HL-60 (cell line): ENCODE results near the gene BOK.

Experiments used
- GABPA ChIP-seq: IDR thresholded peaks from 2 replicates; pipeline ENCODE4 v1.6.1; 2012; ENCODE audit warnings: low read depth
- POLR2AphosphoS5 ChIP-seq: IDR thresholded peaks from 2 replicates; pipeline ENCODE4 v1.6.1; 2012; ENCODE audit warnings: low read depth
- TF ChIP-seq, protein P1 (sequence below): IDR thresholded peaks from one replicate; pipeline ENCODE4 v1.5.1; 2011; ENCODE audit warnings: low read length, control low read depth, inconsistent platforms; ENCODE audit not compliant: insufficient read depth
- TF ChIP-seq, protein P2 (sequence below): IDR thresholded peaks from 2 replicates; pipeline ENCODE4 v1.6.1; 2012; ENCODE audit warnings: low read depth; ENCODE audit not compliant: insufficient replicate concordance

DNA sequence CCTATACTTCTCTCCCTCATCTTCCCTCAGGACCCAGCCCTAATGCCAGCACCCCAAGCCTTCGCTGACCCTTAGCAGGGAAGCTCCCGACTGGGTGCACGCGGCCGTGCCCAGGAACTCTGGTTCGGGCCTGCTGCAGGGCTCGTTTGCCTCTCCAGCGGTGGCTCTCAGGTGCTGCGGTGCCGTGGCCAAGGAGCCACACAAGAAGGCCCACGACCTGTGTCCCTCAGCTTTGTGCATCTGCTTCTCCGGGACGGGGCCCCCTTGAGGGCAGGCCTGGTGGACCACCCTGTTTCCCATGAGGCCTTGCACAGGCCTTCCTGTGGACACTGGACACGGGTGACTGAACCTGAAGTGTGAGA, 17.7 kb downstream of the BOK start:
- TF ChIP-seq, protein P1, sequence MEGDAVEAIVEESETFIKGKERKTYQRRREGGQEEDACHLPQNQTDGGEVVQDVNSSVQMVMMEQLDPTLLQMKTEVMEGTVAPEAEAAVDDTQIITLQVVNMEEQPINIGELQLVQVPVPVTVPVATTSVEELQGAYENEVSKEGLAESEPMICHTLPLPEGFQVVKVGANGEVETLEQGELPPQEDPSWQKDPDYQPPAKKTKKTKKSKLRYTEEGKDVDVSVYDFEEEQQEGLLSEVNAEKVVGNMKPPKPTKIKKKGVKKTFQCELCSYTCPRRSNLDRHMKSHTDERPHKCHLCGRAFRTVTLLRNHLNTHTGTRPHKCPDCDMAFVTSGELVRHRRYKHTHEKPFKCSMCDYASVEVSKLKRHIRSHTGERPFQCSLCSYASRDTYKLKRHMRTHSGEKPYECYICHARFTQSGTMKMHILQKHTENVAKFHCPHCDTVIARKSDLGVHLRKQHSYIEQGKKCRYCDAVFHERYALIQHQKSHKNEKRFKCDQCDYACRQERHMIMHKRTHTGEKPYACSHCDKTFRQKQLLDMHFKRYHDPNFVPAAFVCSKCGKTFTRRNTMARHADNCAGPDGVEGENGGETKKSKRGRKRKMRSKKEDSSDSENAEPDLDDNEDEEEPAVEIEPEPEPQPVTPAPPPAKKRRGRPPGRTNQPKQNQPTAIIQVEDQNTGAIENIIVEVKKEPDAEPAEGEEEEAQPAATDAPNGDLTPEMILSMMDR: no peak
- TF ChIP-seq, protein P2, sequence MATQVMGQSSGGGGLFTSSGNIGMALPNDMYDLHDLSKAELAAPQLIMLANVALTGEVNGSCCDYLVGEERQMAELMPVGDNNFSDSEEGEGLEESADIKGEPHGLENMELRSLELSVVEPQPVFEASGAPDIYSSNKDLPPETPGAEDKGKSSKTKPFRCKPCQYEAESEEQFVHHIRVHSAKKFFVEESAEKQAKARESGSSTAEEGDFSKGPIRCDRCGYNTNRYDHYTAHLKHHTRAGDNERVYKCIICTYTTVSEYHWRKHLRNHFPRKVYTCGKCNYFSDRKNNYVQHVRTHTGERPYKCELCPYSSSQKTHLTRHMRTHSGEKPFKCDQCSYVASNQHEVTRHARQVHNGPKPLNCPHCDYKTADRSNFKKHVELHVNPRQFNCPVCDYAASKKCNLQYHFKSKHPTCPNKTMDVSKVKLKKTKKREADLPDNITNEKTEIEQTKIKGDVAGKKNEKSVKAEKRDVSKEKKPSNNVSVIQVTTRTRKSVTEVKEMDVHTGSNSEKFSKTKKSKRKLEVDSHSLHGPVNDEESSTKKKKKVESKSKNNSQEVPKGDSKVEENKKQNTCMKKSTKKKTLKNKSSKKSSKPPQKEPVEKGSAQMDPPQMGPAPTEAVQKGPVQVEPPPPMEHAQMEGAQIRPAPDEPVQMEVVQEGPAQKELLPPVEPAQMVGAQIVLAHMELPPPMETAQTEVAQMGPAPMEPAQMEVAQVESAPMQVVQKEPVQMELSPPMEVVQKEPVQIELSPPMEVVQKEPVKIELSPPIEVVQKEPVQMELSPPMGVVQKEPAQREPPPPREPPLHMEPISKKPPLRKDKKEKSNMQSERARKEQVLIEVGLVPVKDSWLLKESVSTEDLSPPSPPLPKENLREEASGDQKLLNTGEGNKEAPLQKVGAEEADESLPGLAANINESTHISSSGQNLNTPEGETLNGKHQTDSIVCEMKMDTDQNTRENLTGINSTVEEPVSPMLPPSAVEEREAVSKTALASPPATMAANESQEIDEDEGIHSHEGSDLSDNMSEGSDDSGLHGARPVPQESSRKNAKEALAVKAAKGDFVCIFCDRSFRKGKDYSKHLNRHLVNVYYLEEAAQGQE: no peak
- TF ChIP-seq POLR2AphosphoS5 (no peak), GABPA (no peak)
